ENCODE measurements around the gene TMCO4.

GRCh38 chr1:19831441-19831840 is 31.7 kb upstream of the TMCO4 start:
- TF ChIP-seq, protein P1, sequence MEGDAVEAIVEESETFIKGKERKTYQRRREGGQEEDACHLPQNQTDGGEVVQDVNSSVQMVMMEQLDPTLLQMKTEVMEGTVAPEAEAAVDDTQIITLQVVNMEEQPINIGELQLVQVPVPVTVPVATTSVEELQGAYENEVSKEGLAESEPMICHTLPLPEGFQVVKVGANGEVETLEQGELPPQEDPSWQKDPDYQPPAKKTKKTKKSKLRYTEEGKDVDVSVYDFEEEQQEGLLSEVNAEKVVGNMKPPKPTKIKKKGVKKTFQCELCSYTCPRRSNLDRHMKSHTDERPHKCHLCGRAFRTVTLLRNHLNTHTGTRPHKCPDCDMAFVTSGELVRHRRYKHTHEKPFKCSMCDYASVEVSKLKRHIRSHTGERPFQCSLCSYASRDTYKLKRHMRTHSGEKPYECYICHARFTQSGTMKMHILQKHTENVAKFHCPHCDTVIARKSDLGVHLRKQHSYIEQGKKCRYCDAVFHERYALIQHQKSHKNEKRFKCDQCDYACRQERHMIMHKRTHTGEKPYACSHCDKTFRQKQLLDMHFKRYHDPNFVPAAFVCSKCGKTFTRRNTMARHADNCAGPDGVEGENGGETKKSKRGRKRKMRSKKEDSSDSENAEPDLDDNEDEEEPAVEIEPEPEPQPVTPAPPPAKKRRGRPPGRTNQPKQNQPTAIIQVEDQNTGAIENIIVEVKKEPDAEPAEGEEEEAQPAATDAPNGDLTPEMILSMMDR (conservative IDR thresholded peaks at IDR 0.05 in 1 of 2, IDR thresholded peaks at IDR 0.05 in 1 of 2; ENCODE audit: low read depth in 1 of 2, low read length in 2 of 2): no peak
- no peak for TF ChIP-seq EZH2 (IDR thresholded peaks at IDR 0.05; ENCODE audit: low read length, missing control alignments)

Measured in fibroblast of lung (primary cell).